Hematopoietic multipotent progenitor cell treated with erythropoietin and hydrocortisone succinate and interleukin-3 and kit ligand, for 15 days (in vitro differentiated cells): ENCODE measurements around the gene HSH2D.
"Not testable (repeated sequence)": the region's sequence is repeated elsewhere in the genome, so short reads cannot be mapped to it uniquely, and the experiment has no call there.

Experiments
- DNase-seq: peaks from one replicate; pipeline ENCODE4 v3.0.0-alpha.2; 2015; ENCODE audit warnings: low spot score

The HSH2D gene

DNA sequence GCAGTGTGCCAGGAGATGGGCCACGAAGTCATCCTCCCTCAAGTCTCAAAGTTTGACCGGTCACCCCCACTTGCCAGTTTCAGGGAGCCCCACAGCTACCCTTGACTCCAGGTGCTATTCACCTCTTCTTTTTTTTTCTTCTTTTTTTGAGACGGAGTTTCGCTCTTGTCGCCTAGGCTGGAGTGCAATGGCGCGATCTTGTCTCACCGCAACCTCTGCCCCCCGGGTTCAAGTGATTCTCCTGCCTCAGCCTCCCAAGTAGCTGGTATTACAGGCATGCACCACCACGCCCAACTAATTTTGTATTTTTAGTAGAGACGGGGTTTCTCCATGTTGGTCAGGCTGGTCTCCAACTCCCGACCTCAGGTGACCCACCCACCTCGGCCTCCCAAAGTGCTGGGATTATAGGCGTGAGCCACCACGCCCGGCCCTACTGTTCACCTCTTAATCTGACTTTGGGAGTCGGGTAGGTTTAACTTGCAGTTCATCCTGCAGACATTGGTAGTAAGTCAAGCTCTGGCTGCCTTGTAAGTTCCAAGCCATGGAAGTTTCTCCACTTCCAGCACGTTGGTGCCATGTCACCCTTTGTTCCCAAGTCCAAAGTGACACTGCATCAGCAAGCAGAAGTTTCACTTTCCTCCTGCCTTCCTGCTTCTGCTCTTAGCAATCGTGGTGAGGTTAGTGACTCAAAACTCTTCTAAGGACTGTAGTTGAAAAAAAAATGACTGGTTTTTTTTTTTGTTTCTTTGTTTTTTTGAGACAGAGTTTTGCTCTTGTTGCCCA, 24.2 kb upstream of the HSH2D start:
- not testable (repeated sequence) for DNase-seq

DNA sequence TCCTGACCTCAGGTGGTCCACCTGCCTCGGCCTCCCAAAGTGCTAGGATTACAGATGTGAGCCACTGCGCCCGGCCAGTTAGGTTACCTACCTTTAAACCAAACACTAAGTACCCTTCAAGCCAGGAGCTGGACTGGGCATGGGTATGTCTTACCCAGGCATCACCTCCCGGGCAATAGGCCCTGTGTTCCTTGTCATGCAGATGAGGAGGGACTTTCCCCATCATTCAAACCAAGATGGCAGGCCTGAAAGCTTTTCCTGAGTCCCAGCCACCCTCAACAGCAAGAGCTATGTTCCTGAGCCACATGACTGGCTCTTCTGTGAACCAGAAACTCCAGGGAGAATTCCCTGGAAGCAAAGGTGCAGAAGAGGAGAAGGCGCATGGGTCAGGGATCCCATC, 22.3 kb upstream of the HSH2D start:
- DNase-seq = no peak

DNA sequence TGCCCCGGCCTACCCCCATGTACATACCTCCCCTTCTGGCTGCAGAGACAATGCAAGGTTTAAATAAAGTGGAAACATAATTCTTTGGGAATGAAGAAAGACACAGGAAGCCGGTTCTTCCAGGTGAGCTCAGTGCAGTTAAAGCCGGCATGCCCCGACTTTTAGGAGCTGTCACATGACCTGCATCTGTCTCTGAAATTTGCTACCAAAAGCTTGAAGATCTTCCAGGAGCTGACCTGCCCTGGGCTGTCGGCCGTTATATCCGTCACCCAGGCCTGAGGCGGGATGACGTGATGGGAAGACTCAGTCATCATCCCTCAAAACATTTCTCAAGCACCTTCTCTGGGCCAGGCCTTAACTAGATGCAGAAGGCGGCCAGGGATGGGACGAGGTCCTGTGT, 21.5 kb upstream of the HSH2D start:
- no peak for DNase-seq

DNA sequence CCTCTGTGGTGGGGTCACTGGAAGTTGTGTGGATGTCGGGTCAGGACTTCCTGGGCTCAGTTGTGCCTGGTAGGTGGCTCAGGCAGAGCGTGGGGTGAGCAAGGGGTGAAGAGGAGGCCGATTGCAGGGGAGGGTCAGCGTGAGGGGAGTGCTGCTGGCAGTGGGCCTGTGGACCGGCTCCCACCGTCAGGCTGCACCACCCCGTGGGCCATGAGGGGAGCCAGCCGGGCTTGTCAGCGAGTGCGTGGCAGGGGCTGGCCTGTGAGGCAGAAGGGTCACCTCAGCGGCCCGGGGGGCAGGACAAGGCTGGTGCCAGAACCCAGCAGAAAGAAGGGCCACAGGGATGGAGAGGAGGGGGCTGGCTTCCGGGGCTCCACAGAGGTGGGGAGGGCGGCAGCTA, 18.5 kb upstream of the HSH2D start:
- DNase-seq = no peak

DNA sequence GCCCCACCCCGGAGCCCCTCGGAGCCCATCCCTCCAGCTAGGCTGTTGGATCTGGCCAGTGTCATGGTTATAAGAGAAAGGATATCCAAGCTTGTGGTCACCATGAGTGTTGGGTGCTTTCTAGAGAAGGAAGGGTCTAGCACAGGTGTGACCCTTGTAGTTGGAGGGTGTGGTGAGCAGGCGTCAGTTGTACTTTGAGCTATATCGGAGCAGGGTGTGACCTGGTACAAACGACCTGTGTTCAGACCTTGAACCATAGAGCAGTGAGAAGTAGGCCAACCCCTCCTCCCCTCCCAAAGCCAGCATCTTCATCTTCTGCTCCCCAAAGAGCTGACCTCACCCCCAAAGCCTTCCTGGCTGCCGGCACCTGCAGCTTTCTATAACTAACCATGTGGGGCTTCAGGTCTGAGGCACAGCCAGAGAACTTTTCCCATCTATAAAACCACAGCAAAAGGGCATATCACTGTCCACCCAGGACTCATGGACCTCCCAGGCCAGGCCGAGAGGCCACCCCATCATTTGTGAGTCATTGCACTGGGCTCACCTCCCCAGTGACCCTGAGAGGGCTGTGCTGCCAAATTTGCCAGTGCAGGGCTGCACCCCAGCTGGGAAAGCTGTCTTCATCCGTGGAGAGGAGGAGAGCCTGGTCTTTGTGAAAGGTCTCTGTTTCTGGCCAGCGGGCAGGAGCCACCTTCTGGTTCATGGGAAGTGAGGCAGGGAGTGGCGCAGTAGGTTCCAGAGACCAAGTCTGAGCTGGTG, 17.6 kb upstream of the HSH2D start:
- no peak for DNase-seq

DNA sequence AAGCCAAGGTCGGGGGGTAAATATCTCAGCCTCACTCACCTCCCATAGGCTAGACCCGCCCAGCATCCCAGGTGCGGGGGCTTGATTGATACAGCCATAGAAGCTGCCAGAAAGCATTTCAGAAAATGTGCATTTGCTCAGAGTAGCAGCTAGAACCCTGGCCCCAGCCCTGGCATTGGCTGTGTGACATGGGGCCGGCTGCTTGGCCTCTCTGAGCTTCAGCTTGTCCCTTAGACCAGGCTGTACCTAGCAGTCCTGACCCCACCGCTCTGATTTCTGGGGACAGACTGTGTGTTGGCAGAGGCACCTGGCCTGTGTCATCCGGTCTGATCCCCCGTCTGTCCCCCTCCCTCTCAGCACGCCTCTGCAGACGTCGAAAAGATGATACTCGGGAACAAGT, 16.4 kb upstream of the HSH2D start:
- no peak for DNase-seq

DNA sequence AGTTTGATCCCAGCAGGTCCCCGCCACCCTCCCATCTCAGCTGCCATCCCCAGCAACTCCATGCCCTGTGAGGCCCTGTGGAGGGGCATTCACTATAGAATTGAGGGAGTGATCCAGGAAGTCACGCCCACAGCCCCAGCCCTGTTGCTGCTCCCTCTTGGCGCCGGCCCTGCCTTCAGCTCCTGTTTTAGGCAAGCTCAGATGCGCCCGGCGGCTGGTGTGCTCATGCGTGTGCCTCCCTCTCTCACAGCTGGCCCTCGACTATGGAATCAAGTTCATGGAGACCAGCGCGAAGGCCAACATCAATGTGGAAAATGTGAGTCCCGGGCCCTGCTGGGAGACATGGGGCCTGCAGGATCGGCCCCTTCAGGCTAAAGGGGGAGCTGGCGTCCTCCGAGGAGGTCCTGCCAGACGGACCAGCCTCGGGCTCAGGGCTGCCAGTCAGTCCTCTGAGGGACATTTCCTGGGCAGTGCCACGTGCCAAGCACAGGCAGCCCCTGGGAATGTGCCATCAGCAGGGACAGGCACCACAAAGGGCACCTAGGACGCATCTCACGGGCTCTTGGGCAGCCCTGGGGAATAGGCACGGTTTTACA, 15.6 kb upstream of the HSH2D start:
- DNase-seq = no peak

DNA sequence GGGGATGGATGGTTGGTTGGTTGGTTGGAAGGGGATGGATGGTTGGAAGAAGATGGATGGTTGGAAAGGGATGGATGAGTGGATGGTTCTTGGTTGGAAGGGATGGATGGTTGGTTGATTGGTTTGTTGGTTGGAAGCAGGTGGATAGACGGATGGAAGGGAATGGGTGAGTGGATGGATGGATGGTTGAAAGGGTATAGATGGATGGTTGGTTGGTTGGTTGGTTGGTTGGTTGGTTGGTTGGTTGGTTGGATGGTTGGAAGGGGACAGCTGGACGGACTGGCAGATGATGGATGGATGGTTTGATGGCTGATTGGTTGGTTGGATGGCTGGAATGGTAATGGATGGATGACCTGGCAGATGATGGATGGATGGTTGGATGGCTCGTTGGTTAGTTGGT, 11.8 kb upstream of the HSH2D start:
- DNase-seq = no peak

DNA sequence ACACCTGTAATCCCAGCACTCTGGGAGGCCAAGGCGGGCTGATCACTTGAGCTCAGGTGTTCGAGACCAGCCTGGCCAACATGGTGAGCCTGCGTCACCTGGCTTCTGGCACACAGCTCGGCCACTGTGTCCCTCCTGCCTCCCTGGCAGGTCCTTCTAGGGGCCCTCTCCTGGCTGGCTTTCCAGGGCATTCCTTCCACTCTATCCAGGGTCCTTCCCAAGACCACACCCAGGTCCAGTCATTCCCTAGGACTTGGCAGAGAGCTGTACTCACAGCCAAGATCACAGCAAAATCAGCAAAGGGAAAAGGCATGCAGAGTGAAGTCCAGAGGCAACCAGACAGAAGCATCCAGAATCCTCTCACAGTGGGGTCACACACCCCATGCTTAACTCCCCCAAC, 9.7 kb upstream of the HSH2D start:
- no peak for DNase-seq

DNA sequence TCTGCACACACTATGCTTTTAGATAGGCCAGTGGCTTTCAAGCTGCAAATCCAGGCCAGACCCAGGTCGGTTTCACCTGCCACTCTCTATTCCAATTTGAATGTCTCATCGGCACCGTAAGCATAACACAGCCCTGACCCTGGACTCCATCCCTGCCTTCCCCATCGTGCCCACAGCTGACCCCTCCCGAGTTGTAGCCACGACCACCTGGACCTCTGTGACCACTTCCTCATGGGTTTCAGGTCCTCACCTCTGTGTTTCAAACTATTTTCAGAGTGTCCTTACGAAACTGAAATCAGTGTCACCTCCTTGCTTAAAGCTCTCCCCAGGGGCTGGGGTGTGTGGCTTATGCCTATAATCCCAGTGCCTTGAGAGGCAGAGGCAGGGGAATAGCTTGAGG, 9.0 kb upstream of the HSH2D start:
- no peak for DNase-seq

DNA sequence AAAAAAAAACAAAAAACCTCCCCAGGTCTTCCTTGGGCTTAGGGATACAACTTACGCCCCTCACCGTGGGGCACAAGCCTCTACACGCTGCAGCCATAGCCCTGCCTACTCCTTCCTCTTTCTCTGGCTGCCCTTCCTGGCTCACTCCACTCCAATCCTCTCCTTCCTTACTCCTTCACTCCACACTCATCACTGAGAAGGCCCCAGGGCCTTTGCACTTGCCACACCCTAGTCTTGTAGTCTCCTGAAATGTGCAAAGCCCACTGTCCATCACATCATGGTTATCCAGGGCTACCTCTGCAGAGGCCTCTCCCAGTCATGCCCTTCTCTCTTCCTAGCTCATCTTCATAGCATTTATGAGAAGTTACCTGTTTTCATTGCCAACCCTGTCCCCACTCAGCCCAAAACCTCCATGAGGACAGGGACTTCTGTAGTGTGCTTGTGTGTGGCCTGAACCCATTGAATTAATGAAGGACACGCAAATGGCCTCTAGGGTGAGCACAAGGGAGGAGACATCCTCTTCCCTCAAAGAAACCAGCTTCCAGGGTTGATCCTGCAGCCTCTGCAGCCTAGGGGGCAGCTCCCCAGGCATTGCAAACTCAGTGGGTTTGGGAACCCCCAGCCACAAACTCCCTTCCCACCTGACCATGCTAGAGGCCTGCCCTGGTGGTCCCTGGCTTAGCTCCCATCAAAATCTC, 7.9 kb upstream of the HSH2D start:
- DNase-seq = no peak

DNA sequence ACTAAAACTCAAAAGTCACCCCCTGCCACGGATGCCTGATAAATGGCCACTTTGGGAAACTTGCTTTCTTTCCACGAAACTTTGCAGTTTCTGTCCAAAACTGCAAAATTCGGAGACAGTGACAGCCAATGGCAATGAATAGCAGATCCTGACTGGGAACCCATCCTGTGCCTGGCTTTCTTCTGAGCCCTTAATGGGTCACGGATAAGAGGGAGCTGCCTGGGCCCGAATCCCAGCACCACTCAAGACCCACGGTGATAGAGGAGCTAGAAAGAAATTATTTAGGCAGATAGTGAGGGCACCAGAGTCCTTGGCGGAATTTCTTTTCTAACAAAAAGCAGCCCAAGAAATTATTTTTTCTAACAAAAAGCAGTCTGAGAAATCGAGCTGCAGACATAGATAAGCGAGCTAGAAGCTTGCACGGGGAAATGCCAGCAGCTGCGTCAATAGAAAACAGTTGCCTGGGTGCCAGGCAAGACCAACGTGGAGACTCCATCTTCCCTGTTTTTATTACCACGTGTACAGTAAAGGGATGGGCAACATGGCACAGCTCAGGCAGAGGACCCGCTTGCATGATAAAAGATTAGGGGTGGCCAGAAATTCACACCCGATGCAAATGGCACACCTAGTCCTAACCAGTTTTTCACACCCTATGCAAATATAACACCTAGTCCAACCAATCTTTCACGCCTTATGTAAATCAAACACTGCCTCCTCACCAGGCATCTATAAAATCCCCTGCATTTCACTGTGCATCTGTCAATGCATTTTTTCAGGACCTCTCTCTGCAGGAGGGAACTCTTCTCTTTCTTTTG, 7.1 kb upstream of the HSH2D start:
- no peak for DNase-seq

DNA sequence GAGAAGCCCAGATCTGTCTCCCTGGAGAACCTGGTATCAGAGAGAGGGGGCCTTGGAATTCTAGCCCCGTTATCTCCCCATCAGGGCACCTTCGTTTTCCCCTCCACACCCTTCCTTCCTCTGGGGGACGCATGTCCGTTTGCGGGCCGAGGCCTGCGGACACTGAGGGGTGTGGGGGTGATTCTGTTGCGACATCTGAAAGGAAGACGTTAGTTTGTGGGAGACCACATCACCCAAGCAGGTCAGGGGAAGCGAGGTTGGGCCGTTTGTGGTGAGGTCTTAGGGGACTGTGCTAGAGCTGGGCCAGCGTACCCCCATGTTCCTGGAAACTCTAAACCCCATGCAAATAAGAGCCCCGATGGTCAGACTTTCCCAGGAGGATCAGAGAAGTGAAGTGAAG, 3.7 kb upstream of the HSH2D start:
- DNase-seq = no peak

DNA sequence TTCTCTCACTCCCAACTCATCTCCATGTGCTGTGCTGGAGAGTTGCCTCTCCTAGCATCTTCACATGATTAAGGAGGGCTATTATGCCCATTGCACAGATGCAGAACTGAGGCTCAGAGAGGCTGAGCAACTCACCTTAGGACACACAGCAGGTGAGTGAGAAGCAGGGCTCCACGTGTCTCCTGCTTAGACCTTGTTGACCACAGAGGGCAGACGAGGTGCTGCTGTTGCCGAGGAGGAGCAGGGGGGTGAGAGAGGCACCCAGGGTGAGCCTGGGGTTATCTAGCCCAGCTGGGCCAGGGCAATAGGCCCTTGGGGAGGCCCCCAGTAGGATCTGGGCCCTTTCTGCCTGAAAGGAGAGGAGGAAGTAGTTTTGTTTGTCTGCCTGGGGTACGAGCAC, 2.4 kb upstream of the HSH2D start:
- no peak for DNase-seq

DNA sequence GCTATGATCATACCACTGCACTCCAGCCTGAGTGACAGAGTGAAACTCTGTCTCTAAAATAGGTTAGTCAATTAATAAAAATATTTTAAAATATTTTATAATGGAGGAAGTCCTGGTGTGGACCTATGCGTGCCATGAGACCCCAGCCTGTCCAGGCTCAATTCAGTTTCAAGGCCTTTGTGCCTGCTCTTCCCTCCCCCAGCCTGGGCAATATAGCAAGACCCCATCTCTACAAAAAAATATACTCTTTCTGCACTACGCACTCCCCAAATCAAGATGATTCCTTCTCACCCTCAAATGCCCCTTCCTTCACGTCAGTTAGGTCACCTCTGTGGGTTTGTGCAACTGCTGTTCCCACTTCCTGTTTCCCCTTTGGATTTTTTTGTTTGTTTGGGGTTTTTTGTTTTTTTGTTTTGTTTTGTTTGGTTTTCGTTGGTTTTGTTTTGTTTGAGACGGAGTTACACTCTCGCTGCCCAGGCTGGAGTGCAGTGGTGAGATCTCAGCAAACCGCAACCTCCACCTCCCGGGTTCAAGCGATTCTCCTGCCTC, 1.4 kb upstream of the HSH2D start:
- no peak for DNase-seq

DNA sequence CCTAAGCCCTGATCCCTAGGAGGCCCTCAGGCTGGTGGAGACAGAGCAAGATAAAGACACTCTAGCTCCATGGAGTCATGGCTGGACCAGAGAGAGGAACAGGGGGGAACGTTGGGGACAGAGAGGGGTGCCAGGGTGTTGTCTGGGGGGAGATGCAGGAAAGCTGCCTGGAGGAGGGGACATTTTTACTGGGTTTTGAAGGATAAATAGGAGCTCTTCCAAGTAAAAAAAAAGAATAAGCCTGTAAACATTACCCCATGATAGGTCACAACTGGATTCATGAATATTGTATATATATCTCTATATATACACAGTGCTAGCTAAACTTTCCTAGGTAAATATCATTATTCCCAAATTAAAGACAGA, 714 bp downstream of the HSH2D start:
- DNase-seq = no peak

DNA sequence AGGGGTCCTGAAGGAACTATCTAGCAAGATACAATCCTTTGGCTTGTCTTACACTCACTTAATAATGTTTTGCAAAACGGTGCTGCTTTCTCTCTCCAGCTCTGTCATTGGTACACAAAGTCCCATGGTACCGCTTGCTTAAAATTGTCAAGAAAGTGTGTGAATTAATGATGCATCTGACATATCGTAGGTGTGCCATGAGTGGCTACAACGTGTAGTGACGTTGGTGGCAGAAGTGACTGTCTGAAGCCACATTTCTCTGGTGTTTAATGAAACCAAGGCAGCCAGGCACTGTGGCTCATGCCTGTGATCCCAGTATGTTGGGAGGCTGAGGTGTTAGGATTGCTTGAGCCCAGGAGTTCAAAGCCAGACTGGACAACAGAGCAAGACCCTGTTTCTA, 2.6 kb downstream of the HSH2D start:
- DNase-seq = no peak

DNA sequence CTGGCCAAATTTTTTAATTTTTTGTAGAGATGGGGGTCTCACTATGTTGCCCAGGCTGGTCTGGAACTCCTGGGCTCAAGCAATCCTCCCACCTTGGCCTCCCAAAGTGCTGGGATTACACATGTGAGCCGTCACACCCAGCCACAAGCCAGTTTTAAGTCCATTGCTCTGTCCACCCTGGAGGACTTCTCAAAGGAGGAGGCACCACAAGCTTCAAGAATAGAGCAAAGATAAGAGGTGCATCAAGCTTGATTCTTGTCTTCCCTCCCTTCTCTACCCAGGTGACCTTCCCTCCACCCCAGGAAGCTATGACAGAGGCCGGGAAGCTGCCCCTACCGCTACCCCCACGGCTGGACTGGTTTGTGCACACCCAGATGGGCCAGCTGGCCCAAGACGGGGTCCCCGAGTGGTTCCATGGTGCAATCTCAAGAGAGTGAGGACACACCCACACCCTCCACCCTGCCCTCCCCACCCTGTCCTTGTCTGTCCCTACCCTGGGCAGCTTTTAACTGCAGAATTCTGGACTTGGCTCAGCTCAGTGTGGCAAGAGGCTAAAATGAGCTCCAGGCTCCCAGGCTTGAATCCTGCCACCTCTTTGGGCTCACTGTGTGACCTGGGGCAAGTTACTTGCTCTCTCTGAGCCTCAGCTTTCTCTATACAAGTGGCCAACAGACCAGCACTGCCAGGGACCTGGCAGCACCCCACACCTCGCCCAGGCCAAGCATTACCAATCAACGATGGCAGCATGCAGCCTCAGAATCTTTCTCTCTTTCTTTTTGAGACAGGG, 5.2 kb downstream of the HSH2D start:
- DNase-seq = no peak

DNA sequence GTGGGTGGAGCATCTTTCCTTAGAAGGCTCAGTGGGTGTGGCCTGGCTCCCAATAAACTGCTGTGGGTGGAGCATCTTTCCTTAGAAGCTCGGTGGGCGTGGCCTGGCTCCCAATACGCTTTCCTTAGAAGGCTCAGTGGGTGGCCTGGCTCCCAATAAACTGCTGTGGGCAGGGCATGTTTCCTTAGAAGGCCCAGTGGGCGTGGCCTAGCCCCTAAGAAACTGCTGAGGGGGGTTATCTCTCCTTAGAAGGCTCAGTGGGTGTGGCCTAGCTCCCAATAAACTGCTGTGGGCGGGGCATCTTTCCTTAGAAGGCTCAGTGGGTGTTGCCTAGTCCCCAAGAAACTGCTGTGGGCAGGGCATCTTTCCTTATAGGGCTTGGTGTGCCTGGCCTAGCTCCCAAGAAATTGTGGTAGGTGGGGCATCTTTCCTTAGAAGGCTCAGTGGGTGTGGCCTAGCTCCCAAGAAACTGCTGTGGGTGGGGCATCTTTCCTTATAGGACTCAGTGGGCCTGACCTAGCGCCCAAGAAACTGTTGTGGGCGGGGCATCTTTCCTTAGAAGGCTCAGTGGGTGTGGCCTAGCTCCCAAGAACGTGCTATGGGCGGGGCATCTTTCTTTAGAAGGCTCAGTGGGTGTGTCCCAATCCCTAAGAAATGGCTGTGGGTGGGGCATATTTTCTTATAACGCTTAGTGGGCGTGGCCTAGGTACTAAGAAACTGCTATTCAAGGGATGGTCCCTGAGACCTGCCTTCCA, 10.3 kb downstream of the HSH2D start:
- peak; percentile 47 for DNase-seq

DNA sequence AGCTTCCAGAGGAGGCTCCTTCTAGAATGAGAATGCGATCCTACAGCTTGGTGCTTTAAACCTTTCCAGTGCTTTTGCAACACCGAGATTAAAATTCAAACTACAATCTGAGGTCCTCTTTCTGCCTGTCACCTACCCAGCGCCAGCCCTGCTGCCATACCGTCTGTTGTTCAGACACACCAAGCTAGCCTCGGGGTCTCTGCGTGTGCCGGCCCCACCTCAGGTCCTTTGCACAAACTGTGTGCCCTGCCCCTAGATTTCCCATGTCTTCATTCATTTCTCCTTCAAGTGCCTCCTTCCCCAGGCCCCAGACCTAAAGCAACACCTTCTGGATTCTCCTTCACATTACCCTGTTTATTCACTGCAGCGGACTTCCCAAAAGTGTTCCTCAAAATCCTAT, 11.1 kb downstream of the HSH2D start:
- no peak for DNase-seq
